HCT116 (cell line): ENCODE measurements around the gene GSC2.

Source experiments
- CEBPB ChIP-seq: IDR thresholded peaks from 2 replicates; pipeline ENCODE4 v1.6.1; 2012; ENCODE audit warnings: low read depth
- EZH2 ChIP-seq: fragments of 200-600 bp; sonication (generic); IDR thresholded peaks from 2 replicates; pipeline ENCODE4 v1.6.1; 2017; ENCODE audit warnings: antibody characterized with exemption, mixed run types
- EZH2phosphoT487 ChIP-seq: fragments of 200-600 bp; IDR thresholded peaks from 2 replicates; pipeline ENCODE4 v1.6.1; 2018; ENCODE audit warnings: antibody characterized with exemption, borderline replicate concordance
- POLR2A ChIP-seq: IDR thresholded peaks from 2 replicates; pipeline ENCODE4 v1.7.0; 2011; ENCODE audit warnings: borderline replicate concordance; ENCODE audit not compliant: insufficient read depth, insufficient read length; ENCODE audit errors: extremely low read depth
- ZFX ChIP-seq: fragments of 450-650 bp; IDR thresholded peaks from 2 replicates; pipeline ENCODE4 v1.6.1; 2017
- ZNF274 ChIP-seq: fragments of 200-500 bp; sonication (Bioruptor generic); IDR thresholded peaks from 2 replicates; pipeline ENCODE4 v1.6.1; 2014; ENCODE audit warnings: mild to moderate bottlenecking, low read depth, low read length, inconsistent platforms
- TF ChIP-seq, protein P1 (sequence below), 3 experiments: fragments of 200-600 bp in 1 of 3; sonication (generic) in 1 of 3; IDR thresholded peaks in 2 of 3; conservative IDR thresholded peaks in 1 of 3; 2 replicates each; pipeline ENCODE4 v1.5.1; 2012 to 2017; ENCODE audit warnings: low read depth in 2 of 3, low read length in 2 of 3, antibody characterized with exemption in 1 of 3, borderline replicate concordance in 1 of 3, control low read depth in 1 of 3, mild to moderate bottlenecking in 1 of 3, mixed read lengths in 1 of 3, mixed run types in 1 of 3, moderate library complexity in 1 of 3; ENCODE audit not compliant: insufficient read depth in 1 of 3
- TF ChIP-seq, protein P2 (sequence below): IDR thresholded peaks from 2 replicates; pipeline ENCODE4 v1.6.1; 2012; ENCODE audit warnings: low read depth
- TF ChIP-seq, protein P3 (sequence below): IDR thresholded peaks from 2 replicates; pipeline ENCODE4 v1.6.1; 2012

DNA sequence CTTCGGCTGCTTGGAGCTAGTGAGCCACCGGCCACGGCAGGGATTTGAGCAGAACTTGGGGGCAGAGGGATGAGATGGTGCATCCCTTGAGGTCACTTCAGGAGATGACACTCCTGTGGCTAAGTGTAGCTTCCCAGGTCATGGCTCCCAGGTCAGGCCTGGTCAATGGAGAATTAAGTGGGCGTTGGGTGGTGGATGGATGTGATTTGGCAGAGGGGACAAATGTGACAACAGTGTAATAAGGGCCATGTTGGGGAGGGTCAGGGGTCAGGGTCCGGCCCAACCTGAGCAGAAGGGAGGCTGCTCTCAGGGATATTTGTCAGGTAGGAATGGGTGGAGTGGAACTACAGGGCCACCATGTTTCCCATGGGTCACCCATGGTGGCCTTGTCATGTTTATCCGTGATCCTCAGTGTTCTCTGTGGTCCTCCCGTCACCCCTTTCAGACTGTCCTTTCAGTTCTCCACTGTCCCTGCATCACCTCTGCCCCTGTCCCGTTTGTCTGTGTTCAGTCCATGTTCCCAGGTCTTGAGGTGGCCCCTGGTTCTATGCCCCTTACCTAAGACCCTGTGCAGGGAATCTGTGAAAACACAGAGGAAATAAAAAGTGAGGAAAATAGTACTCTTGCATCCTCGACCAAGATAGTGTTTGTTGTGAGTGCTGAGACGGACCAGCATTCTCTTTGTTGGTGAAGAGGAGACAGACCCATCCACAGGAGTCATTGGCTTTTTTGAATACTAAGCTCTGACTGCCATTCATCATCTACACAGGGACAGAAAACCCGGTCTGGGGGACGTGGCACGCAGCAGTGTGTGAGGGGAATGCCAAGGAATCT lies 22.3 kb upstream of the GSC2 start:
- TF ChIP-seq, protein P1, sequence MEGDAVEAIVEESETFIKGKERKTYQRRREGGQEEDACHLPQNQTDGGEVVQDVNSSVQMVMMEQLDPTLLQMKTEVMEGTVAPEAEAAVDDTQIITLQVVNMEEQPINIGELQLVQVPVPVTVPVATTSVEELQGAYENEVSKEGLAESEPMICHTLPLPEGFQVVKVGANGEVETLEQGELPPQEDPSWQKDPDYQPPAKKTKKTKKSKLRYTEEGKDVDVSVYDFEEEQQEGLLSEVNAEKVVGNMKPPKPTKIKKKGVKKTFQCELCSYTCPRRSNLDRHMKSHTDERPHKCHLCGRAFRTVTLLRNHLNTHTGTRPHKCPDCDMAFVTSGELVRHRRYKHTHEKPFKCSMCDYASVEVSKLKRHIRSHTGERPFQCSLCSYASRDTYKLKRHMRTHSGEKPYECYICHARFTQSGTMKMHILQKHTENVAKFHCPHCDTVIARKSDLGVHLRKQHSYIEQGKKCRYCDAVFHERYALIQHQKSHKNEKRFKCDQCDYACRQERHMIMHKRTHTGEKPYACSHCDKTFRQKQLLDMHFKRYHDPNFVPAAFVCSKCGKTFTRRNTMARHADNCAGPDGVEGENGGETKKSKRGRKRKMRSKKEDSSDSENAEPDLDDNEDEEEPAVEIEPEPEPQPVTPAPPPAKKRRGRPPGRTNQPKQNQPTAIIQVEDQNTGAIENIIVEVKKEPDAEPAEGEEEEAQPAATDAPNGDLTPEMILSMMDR (IDR thresholded peaks at IDR 0.05 in 2 of 3, conservative IDR thresholded peaks at IDR 0.05 in 1 of 3; ENCODE audit: borderline replicate concordance in 1 of 3, insufficient read depth in 1 of 3, low read depth in 2 of 3, low read length in 2 of 3), result no peak
- 0 out of 2 replicates have a peak, but pooled peaks have one; percentile 4 for TF ChIP-seq ZFX
- no peak for TF ChIP-seq POLR2A
- no peak for TF ChIP-seq CEBPB
- TF ChIP-seq, protein P2, sequence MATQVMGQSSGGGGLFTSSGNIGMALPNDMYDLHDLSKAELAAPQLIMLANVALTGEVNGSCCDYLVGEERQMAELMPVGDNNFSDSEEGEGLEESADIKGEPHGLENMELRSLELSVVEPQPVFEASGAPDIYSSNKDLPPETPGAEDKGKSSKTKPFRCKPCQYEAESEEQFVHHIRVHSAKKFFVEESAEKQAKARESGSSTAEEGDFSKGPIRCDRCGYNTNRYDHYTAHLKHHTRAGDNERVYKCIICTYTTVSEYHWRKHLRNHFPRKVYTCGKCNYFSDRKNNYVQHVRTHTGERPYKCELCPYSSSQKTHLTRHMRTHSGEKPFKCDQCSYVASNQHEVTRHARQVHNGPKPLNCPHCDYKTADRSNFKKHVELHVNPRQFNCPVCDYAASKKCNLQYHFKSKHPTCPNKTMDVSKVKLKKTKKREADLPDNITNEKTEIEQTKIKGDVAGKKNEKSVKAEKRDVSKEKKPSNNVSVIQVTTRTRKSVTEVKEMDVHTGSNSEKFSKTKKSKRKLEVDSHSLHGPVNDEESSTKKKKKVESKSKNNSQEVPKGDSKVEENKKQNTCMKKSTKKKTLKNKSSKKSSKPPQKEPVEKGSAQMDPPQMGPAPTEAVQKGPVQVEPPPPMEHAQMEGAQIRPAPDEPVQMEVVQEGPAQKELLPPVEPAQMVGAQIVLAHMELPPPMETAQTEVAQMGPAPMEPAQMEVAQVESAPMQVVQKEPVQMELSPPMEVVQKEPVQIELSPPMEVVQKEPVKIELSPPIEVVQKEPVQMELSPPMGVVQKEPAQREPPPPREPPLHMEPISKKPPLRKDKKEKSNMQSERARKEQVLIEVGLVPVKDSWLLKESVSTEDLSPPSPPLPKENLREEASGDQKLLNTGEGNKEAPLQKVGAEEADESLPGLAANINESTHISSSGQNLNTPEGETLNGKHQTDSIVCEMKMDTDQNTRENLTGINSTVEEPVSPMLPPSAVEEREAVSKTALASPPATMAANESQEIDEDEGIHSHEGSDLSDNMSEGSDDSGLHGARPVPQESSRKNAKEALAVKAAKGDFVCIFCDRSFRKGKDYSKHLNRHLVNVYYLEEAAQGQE, result no peak
- no peak for TF ChIP-seq EZH2phosphoT487
- TF ChIP-seq EZH2, result no peak
- TF ChIP-seq, protein P3, sequence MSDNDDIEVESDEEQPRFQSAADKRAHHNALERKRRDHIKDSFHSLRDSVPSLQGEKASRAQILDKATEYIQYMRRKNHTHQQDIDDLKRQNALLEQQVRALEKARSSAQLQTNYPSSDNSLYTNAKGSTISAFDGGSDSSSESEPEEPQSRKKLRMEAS, result no peak
- TF ChIP-seq ZNF274, result no peak
